Aorta (tissue), 5 donors: Measurements from ENCODE around the gene VRK3. TPM values are rescaled to one million over a fixed set of nuclear protein-coding genes. Genes with fewer than 3 reads are reported as not detected.
A peak's percentile ranks its signal among the peaks of the same experiment; 100 is the strongest.

Experiments
- ATAC-seq: fragments of 200-7000 bp; cut with Tn5 transposase; one replicate; pipeline ENCODE4 v1.9.1; 2022; ENCODE audit warnings: moderate library complexity; ENCODE audit not compliant: low FRiP score
- DNase-seq, 2 donors: peaks; one replicate each; pipeline ENCODE4 v3.0.0-alpha.2; 2020
- H3K27ac ChIP-seq, 2 donors: one replicate each; pipeline ENCODE4 v1.5.1; 2013; ENCODE audit warnings: low read length in 2 of 2, mild to moderate bottlenecking in 2 of 2, moderate library complexity in 2 of 2, control low read depth in 1 of 2, inconsistent platforms in 1 of 2, low read depth in 1 of 2
- H3K27me3 ChIP-seq, 2 donors: one replicate each; pipeline ENCODE4 v1.6.1; 2013; ENCODE audit warnings: control low read depth in 1 of 2, low read length in 1 of 2, mild to moderate bottlenecking in 1 of 2, moderate library complexity in 1 of 2; ENCODE audit not compliant: insufficient read depth in 2 of 2, control insufficient read depth in 1 of 2
- H3K36me3 ChIP-seq, 2 donors: one replicate each; pipeline ENCODE4 v1.6.1; 2013; ENCODE audit warnings: control low read depth in 1 of 2, low read length in 1 of 2, mild to moderate bottlenecking in 1 of 2; ENCODE audit not compliant: insufficient read depth in 2 of 2, control insufficient read depth in 1 of 2
- H3K4me1 ChIP-seq, 2 donors: one replicate each; pipeline ENCODE4 v1.6.1; 2013; ENCODE audit warnings: low read length in 2 of 2, control low read depth in 1 of 2, mild to moderate bottlenecking in 1 of 2, moderate library complexity in 1 of 2; ENCODE audit not compliant: insufficient read depth in 2 of 2, control insufficient read depth in 1 of 2
- H3K4me3 ChIP-seq, 2 donors: one replicate each; pipeline ENCODE4 v1.5.1; 2013; ENCODE audit warnings: low read length in 2 of 2, control low read depth in 1 of 2, mild to moderate bottlenecking in 1 of 2
- H3K9me3 ChIP-seq: one replicate; pipeline ENCODE4 v1.6.1; 2013; ENCODE audit warnings: mild to moderate bottlenecking, low read length; ENCODE audit not compliant: control insufficient read depth
- WGBS, 2 donors: extraction: QIAGEN DNeasy Blood & Tissue Kit; methylation state at CpG; one replicate each; pipeline ENCODE4 v1.1.7; 2013; 5-methylcytosine and 5-hydroxymethylcytosine counted together
- intact Hi-C, 2 donors: fragments of 100-400 bp; cut with DNase I; formaldehyde crosslinking; loops; one replicate each; pipeline versions ENCODE4 v1.14.2 to v1.15.0; 2022
- polyA plus RNA-seq, 2 donors: library from polyadenylated mRNA; stranded (reverse); fragments of 200-250 nt; gene quantifications; one replicate each; pipeline ENCODE4 v1.2.3, GENCODE V29; 2013
- total RNA-seq, 2 donors: library from RNA; stranded (reverse); fragmentation: NEBNext Ultra II Directional; extraction: Animal tissue kit (Norgen Biotek cat#: 25700); gene quantifications; one replicate each; pipeline ENCODE4 v1.2.1, GENCODE V29; 2021
- donor health status: healthy with polysubstance abuse.
- donor health status: Bipolar disorder and iron deficiency.
- donor health status: DM: no; HTN: no; CAD: no.
- donor health status: DM: no; HTN: no; CAD: no.
- donor health status: DM: yes; HTN: yes; CAD: no.

VRK3 gene
- total and polyA plus RNA-seq, 4 donors = 23.7 to 40.5 (median 31.8) TPM

GRCh38 chr19:49931293-49932040, 93.7 kb downstream of the VRK3 start:
- H3K4me3 ChIP-seq = no peak overlapping the region
- no peaks in the 10 kb centered on the region for H3K27me3 ChIP-seq
- no peaks in the 10 kb centered on the region for H3K4me1 ChIP-seq
- H3K27ac ChIP-seq = no peak overlapping the region
- DNase-seq = peak; percentile 9 to 11
- H3K36me3 ChIP-seq = no peaks in the 10 kb centered on the region
- no peak for ATAC-seq
- H3K9me3 ChIP-seq = no peaks in the 10 kb centered on the region
- 91 to 93% methylated on average over 7 of the region's 7 CpGs for WGBS, 2 donors
- intact Hi-C loops = loop anchor here in 1 of 2 donors (10.0 kb wide), 1 partner anchor 203 kb away; no protein-coding TSS in a partner anchor

- 52 to 57% methylated on average over 15 of the region's 15 CpGs for WGBS, 2 donors
- intact Hi-C loops = loop anchor here in 1 of 2 donors (10.0 kb wide), 1 partner anchor 204 kb away; no protein-coding TSS in a partner anchor
- DNase-seq = peak; percentile 57 to 80
Observed at GRCh38 chr19:49930483-49931011, 94.6 kb downstream of the VRK3 start.

GRCh38 chr19:49929611-49930482, 95.3 kb downstream of the VRK3 start:
- 1% methylated on average over 43 of the region's 43 CpGs for WGBS, 2 donors
- H3K27me3 ChIP-seq = no peaks in the 10 kb centered on the region
- no peaks in the 10 kb centered on the region for H3K9me3 ChIP-seq
- H3K4me1 ChIP-seq = no peaks in the 10 kb centered on the region
- peak overlapping the region in 1 of 2 donors; percentile 34 for H3K27ac ChIP-seq
- intact Hi-C loops = loop anchor here in 1 of 2 donors (5.0 to 10.0 kb wide), 2 partner anchors 48 to 205 kb away; no protein-coding TSS in a partner anchor
- no peaks in the 10 kb centered on the region for H3K36me3 ChIP-seq
- H3K4me3 ChIP-seq = peak overlapping the region; percentile 51 to 73
- ATAC-seq = peak; percentile 94
- DNase-seq = peak; percentile 96

More at GRCh38 chr19:49930483-49931011, 94.6 kb downstream of the VRK3 start:
- no peaks in the 10 kb centered on the region for H3K27me3 ChIP-seq
- H3K4me1 ChIP-seq = no peaks in the 10 kb centered on the region
- no peak overlapping the region for H3K4me3 ChIP-seq
- no peaks in the 10 kb centered on the region for H3K9me3 ChIP-seq
- no peaks in the 10 kb centered on the region for H3K36me3 ChIP-seq
- H3K27ac ChIP-seq = no peak overlapping the region
- no peak for ATAC-seq

DNA sequence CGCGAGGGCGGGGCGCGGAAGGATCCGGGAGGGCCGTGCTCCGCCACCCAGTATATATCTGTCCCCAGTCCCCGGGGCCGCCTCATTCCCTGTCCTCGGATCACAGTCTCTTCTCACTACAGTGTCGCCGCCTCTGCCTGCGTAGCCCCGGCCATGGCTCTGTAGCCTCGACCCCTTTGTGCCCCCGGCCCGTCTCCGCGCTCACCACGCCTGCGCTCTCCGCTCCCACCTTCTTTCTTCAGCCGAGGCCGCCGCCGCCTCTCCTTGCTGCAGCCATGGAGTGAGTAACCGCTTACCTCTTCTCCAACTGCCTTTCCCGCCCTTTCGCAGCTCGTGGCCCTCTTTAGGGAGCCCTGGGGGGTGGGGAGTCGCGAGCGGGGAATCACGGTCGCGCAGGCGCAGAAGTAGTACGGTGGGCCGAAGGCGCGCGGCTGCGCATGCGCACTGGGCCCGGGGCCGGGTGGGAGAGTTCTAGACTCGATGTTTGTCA, 96.0 kb downstream of the VRK3 start, which contains the start of the genes ATF5 and NUP62:
Gene ATF5, plus strand, starts transcription at position 85 of the 490 bp plus-strand sequence. CDS start 1,646 bp downstream, outside the sequence.
Gene NUP62, minus strand, starts transcription at position 384 of the 490 bp plus-strand sequence. CDS start 19,697 bp downstream, outside the sequence.
- ATAC-seq = peak; percentile 91
- no peaks in the 10 kb centered on the region for H3K9me3 ChIP-seq
- intact Hi-C loops = loop anchor here in 1 of 2 donors (5.0 kb wide), 1 partner anchor 47 kb away; no protein-coding TSS in a partner anchor
- H3K27ac ChIP-seq = peak within 1 kb of the TSS in 1 of 2 donors; percentile 88
- H3K4me3 ChIP-seq = peak within 1 kb of the TSS; percentile 51 to 73
- no peaks in the 10 kb centered on the region for H3K36me3 ChIP-seq
- DNase-seq = peak; percentile 94 to 98
- 0 to 1% methylated on average over 42 to 48 of the region's 48 CpGs for WGBS, 2 donors
- no peaks in the 10 kb centered on the region for H3K27me3 ChIP-seq
- no peaks in the 10 kb centered on the region for H3K4me1 ChIP-seq

DNA sequence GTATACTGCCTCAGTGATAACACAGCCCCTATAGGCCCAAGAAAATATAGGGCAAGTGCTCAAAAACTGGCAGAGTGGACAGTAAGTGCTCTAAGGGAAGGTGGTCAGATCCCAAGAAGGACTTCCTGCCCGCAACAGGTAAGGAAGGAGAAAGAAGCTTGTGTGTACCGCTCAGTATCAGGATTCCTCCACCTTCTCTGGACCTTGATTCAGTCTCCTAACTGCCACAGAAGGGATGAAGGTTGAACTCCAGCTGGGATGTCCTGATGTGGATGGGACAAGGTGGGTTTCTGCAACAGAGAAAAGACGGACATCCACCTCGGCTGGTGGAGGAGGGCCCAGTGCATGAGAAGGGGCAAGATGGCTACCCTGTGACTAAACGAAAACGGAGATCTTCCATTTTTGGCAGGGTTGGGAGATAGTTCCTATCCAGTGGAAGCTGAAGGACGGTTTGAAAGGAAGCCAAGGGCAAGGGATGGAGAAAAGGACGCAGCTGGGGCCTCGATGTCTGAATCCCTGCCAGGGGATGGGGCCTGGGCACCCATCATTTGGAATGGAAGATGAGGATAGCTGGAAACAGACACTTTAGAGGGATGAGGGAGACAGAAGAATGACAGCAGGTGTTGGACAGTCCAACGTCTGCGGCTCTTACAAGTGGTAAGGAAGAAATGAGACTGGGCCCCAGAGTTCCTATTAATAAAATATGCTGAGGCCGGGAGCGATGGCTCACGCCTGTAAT, 97.5 kb downstream of the VRK3 start:
- no peak overlapping the region for H3K4me3 ChIP-seq
- 85 to 91% methylated on average over 14 of the region's 14 CpGs for WGBS, 2 donors
- no peaks in the 10 kb centered on the region for H3K27me3 ChIP-seq
- no peaks in the 10 kb centered on the region for H3K4me1 ChIP-seq
- intact Hi-C loops = loop anchor here in 1 of 2 donors (5.0 kb wide), 1 partner anchor 45 kb away; no protein-coding TSS in a partner anchor
- H3K36me3 ChIP-seq = no peaks in the 10 kb centered on the region
- ATAC-seq = no peak
- no peaks in the 10 kb centered on the region for H3K9me3 ChIP-seq
- DNase-seq = peak in 1 of 2 donors; percentile 24
- no peak overlapping the region for H3K27ac ChIP-seq

- intact Hi-C loops = loop anchor here in 1 of 2 donors (5.0 kb wide), 1 partner anchor 44 kb away; no protein-coding TSS in a partner anchor
- Histone ChIP-seq H3K4me1 (no peaks in the 10 kb centered on the region), H3K36me3 (no peaks in the 10 kb centered on the region), H3K4me3 (no peak overlapping the region), H3K27ac (no peak overlapping the region), H3K27me3 (no peaks in the 10 kb centered on the region), H3K9me3 (no peaks in the 10 kb centered on the region)
- DNase-seq (no peak), ATAC-seq (no peak)
- 92 to 96% methylated on average over 10 of the region's 10 CpGs for WGBS, 2 donors
Observed at GRCh38 chr19:49926515-49926914, 98.7 kb downstream of the VRK3 start.
